Small intestine (tissue), 7 donors: ENCODE measurements around the gene MINDY1. TPM values are rescaled to one million over a fixed set of nuclear protein-coding genes. Genes with fewer than 3 reads are reported as not detected.
A peak's percentile ranks its signal among the peaks of the same experiment; 100 is the strongest.

Experiments used
- DNase-seq, 2 donors: peaks; one replicate each; pipeline versions ENCODE4 v3.0.0 to v3.0.0-alpha.2; 2013
- FAIRE-seq: peaks from 2 replicates; lab custom pipeline; 2012; peaks lifted over from hg19 to GRCh38; lab: Jason Lieb, UNC
- H3K27ac ChIP-seq, 3 donors: one replicate each; pipeline ENCODE4 v1.5.1; 2013; ENCODE audit warnings: low read length in 2 of 3, mild to moderate bottlenecking in 2 of 3, control low read depth in 1 of 3, inconsistent platforms in 1 of 3, low read depth in 1 of 3, moderate library complexity in 1 of 3
- H3K27me3 ChIP-seq, 3 donors: one replicate each; pipeline ENCODE4 v1.6.1; 2013; ENCODE audit warnings: low read length in 3 of 3, inconsistent platforms in 1 of 3; ENCODE audit not compliant: control insufficient read depth in 3 of 3, insufficient read depth in 3 of 3
- H3K36me3 ChIP-seq, 3 donors: one replicate each; pipeline ENCODE4 v1.6.1; 2013; ENCODE audit warnings: low read length in 3 of 3, inconsistent platforms in 1 of 3, low read depth in 1 of 3, mild to moderate bottlenecking in 1 of 3, moderate library complexity in 1 of 3; ENCODE audit not compliant: control insufficient read depth in 3 of 3, insufficient read depth in 2 of 3
- H3K4me1 ChIP-seq, 3 donors: one replicate each; pipeline ENCODE4 v1.6.1; 2013; ENCODE audit warnings: low read length in 2 of 3, inconsistent platforms in 1 of 3, low read depth in 1 of 3, mild to moderate bottlenecking in 1 of 3, moderate library complexity in 1 of 3; ENCODE audit not compliant: control insufficient read depth in 3 of 3, insufficient read depth in 2 of 3
- H3K4me3 ChIP-seq, 3 donors: one replicate each; pipeline ENCODE4 v1.5.1; 2013; ENCODE audit warnings: low read length in 3 of 3, control low read depth in 1 of 3, inconsistent platforms in 1 of 3, low read depth in 1 of 3, mild to moderate bottlenecking in 1 of 3, moderate library complexity in 1 of 3
- H3K9me3 ChIP-seq, 2 donors: one replicate each; pipeline ENCODE4 v1.6.1; 2013; ENCODE audit warnings: low read depth in 1 of 2, low read length in 1 of 2; ENCODE audit not compliant: control insufficient read depth in 2 of 2, insufficient read depth in 1 of 2
- WGBS, 3 donors: extraction: QIAGEN DNeasy Blood & Tissue Kit; methylation state at CpG; one replicate each; pipeline ENCODE4 v1.1.7; 2013; 5-methylcytosine and 5-hydroxymethylcytosine counted together
- polyA plus RNA-seq, 4 donors: library from polyadenylated mRNA; stranded (reverse) in 3 of 4; unstranded in 1 of 4; fragments of 200-250 nt in 3 of 4; fragments of 120-200 nt in 1 of 4; gene quantifications; one replicate each; pipeline versions ENCODE4 v1.2.1 to v1.2.3, GENCODE V29; 2013
- donor health status: healthy with polysubstance abuse.
- donor health status: control.
- donor health status: control.
- donor health status: Bipolar disorder and iron deficiency.
- donor health status: healthy.

MINDY1 gene
- polyA plus RNA-seq, 4 donors = 9.5 to 24.0 (median 16.8) TPM

DNA sequence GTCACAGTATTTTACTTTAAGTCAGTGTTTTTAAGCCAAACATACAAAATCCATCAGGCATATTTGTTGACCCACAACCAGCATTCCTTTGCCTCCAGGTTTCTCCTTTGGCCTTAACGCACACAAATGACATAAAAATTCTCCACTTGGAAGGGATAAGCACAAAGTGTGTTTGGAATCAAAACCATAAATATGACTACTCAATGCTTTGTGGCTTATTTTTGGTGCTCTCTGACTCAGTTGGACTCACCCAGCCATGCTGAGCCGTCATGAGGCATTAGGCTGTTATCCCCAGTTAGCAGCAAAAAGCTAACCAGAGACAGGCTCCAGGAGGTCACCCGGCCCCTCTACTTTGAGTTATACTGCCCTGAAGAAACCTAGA is 2.5 kb upstream of the MINDY1 start:
- peaks cover 9 to 55% (median 10%) of the 10 kb centered on the region in 3 donors for H3K4me1 ChIP-seq
- DNase-seq (no peak), FAIRE-seq (no peak)
- no peaks in the 10 kb centered on the region for H3K27me3 ChIP-seq
- 18 to 41% (median 34%) methylated on average over 3 of the region's 3 CpGs for WGBS, 3 donors
- no peaks in the 10 kb centered on the region for H3K36me3 ChIP-seq
- H3K9me3 ChIP-seq = no peaks in the 10 kb centered on the region
- peak overlapping the region in 2 of 3 donors; percentile 90 to 95 for H3K4me3 ChIP-seq
- H3K27ac ChIP-seq = peak overlapping the region; percentile 88 to 94 (median 88)

DNA sequence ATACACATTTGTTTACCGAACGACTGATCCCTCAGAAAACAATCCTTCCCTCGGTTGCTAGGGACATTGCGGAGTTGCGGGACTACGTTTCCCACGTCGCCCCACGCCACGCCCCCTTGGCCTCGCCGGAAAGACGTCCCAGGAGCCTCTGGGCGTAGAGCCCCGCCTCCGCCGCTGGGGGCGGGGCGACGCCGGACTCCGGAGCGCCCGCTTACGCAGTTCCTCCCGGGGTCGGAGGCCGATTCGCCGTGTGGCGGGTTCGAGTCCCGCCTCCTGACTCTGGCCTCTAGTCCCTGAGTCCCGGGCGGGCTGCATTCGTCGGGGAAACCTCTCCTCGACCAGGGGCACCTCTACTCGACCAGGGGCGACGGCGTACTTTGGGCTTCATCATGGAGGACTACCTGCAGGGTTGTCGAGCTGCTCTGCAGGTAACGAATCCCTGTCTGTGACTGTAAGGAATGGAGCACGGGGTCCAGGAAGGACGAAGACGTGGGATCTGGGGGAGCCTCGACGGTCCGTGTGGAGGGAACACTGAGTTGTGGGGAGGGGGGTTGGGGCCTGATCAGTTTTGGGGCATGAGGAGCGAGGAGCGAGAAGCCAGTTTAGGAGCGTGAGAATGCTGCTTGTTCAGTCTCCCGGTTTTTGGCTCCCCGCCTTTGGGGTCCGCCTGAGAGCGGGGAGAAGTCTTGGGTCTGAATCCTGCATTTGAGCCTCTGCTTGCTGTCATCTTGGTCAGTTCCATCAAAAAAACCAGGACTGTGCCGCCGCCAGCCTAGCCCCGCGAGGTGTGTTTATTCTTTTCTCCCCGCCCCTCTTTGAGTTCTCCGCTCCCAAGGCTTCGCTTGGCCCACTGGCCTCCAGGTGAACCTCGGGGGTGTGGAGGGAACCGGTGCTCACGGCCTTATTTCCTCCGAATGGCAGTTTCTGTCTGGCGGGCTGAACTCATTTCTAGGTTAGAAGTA is 1.8 kb upstream of the MINDY1 start, which contains the start of gene PRUNE1:
Gene PRUNE1 (plus strand): TSS at position 206 of the 962 bp plus-strand sequence. CDS start 184 bp downstream, at position 390.
- 0 to 1% (median 1%) methylated on average over 62 to 69 of the region's 69 CpGs for WGBS, 3 donors
- peak within 1 kb of the TSS; percentile 88 to 94 (median 88) for H3K27ac ChIP-seq
- peaks cover 0 to under 1% (median 0%) of the 10 kb centered on the region in 3 donors for H3K36me3 ChIP-seq
- no peak for FAIRE-seq
- peaks cover 9 to 49% (median 11%) of the 10 kb centered on the region in 3 donors for H3K4me1 ChIP-seq
- no peaks in the 10 kb centered on the region for H3K9me3 ChIP-seq
- H3K27me3 ChIP-seq = no peaks in the 10 kb centered on the region
- H3K4me3 ChIP-seq = peak within 1 kb of the TSS; percentile 73 to 95 (median 90)
- peak; percentile 97 to 99 for DNase-seq

- Histone ChIP-seq H3K27me3 (no peaks in the 10 kb centered on the region), H3K27ac (peak overlapping the region; percentile 86 to 90 (median 88)), H3K9me3 (no peaks in the 10 kb centered on the region), H3K4me1 (peaks cover 9 to 48% (median 17%) of the 10 kb centered on the region in 3 donors), H3K36me3 (peaks cover 0 to 2% (median 0%) of the 10 kb centered on the region in 3 donors), H3K4me3 (peak overlapping the region in 2 of 3 donors; percentile 10 to 95)
- DNase-seq (no peak), FAIRE-seq (no peak)
- WGBS, 3 donors = 4 to 13% (median 10%) methylated on average over 4 of the region's 4 CpGs
These were observed 1.1 kb upstream of the MINDY1 start for GRCh38 chr1:151007853-151008243.

GRCh38 chr1:151005729-151006319 is 878 bp downstream of the MINDY1 start:
- no peak for FAIRE-seq
- Histone ChIP-seq H3K4me3 (peak overlapping the region; percentile 21 to 57 (median 57)), H3K27me3 (no peaks in the 10 kb centered on the region), H3K27ac (peak overlapping the region; percentile 86 to 90 (median 88)), H3K9me3 (no peaks in the 10 kb centered on the region), H3K36me3 (peaks cover 0 to 21% (median 5%) of the 10 kb centered on the region in 3 donors), H3K4me1 (peaks cover 5 to 42% (median 17%) of the 10 kb centered on the region in 3 donors)
- 11 to 22% (median 17%) methylated on average over 4 of the region's 4 CpGs for WGBS, 3 donors
- peak in 1 of 2 donors; percentile 48 for DNase-seq

GRCh38 chr1:151003180-151003579 is 3.5 kb downstream of the MINDY1 start:
- H3K27me3 ChIP-seq = no peaks in the 10 kb centered on the region
- DNase-seq (no peak), FAIRE-seq (no peak)
- H3K27ac ChIP-seq = peak overlapping the region in 1 of 3 donors; percentile 34
- no peak overlapping the region for H3K4me3 ChIP-seq
- H3K36me3 ChIP-seq = peaks cover 4 to 44% (median 7%) of the 10 kb centered on the region in 3 donors
- H3K4me1 ChIP-seq = peaks cover 0 to 34% (median 13%) of the 10 kb centered on the region in 3 donors
- H3K9me3 ChIP-seq = no peaks in the 10 kb centered on the region

GRCh38 chr1:151002611-151003010 is 4.1 kb downstream of the MINDY1 start:
- H3K4me3 ChIP-seq = no peak overlapping the region
- peaks cover 4 to 49% (median 7%) of the 10 kb centered on the region in 3 donors for H3K36me3 ChIP-seq
- FAIRE-seq = no peak
- WGBS, 3 donors = 42 to 58% (median 52%) methylated on average over 2 of the region's 2 CpGs
- H3K9me3 ChIP-seq = no peaks in the 10 kb centered on the region
- no peak for DNase-seq
- H3K4me1 ChIP-seq = peaks cover 0 to 29% (median 11%) of the 10 kb centered on the region in 3 donors
- no peaks in the 10 kb centered on the region for H3K27me3 ChIP-seq
- no peak overlapping the region for H3K27ac ChIP-seq

DNA sequence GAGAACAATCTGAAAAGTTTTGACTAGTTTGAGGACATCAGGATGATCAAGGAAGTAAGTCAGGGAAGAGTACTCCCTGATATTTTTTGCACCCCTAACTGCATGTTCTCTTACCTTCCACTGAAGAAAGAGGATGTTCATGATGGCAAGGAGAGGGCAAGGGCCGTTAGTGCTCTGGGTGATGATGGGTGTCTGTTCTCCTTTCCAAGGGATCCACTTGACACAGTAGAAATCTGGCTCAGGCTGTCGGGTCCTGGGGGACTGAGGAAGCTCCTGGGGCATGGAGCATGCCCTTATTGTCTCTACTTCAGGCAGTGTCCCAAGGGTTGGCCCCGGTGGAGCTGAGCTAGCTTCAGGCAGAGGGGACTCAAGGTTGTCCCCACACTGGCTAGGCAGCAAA is 4.7 kb downstream of the MINDY1 start:
- WGBS, 3 donors = 83 to 92% (median 86%) methylated on average over 3 of the region's 3 CpGs
- no peak for DNase-seq
- H3K27me3 ChIP-seq = no peaks in the 10 kb centered on the region
- peaks cover 4 to 55% (median 7%) of the 10 kb centered on the region in 3 donors for H3K36me3 ChIP-seq
- no peaks in the 10 kb centered on the region for H3K9me3 ChIP-seq
- no peak overlapping the region for H3K4me3 ChIP-seq
- H3K27ac ChIP-seq = no peak overlapping the region
- H3K4me1 ChIP-seq = peaks cover 0 to 23% (median 7%) of the 10 kb centered on the region in 3 donors
- FAIRE-seq = no peak

- H3K36me3 ChIP-seq = peaks cover 4 to 59% (median 7%) of the 10 kb centered on the region in 3 donors
- H3K27me3 ChIP-seq = no peaks in the 10 kb centered on the region
- H3K4me1 ChIP-seq = peaks cover 0 to 20% (median 7%) of the 10 kb centered on the region in 3 donors
- 70 to 83% (median 76%) methylated on average over 4 of the region's 4 CpGs for WGBS, 3 donors
- H3K27ac ChIP-seq = no peak overlapping the region
- no peaks in the 10 kb centered on the region for H3K9me3 ChIP-seq
- no peak overlapping the region for H3K4me3 ChIP-seq
- FAIRE-seq = no peak
- no peak for DNase-seq
These were observed 5.1 kb downstream of the MINDY1 start for GRCh38 chr1:151001602-151002001.
